Neural cell (in vitro differentiated cells): Measurements from ENCODE around the gene WDTC1. TPM values are rescaled to one million over a fixed set of nuclear protein-coding genes. Genes with fewer than 3 reads are reported as not detected.
"Not testable (repeated sequence)": the region's sequence is repeated elsewhere in the genome, so short reads cannot be mapped to it uniquely, and the experiment has no call there.

Experiments used
- H2AFZ ChIP-seq: fragments of 200-600, 300-800 bp; sonication (generic), shearing (Covaris generic); 2 replicates; pipeline ENCODE4 v1.6.0; 2014; ENCODE audit warnings: low read depth, mild to moderate bottlenecking, antibody characterized with exemption, low read length, moderate library complexity
- H3F3A ChIP-seq: fragments of 200-600 bp; shearing (Covaris generic); 2 replicates; pipeline ENCODE4 v1.6.1; 2016; ENCODE audit warnings: mild to moderate bottlenecking, moderate library complexity, mixed read lengths, antibody characterized with exemption, low read length; ENCODE audit not compliant: insufficient read depth, poor library complexity, severe bottlenecking
- H3K27ac ChIP-seq: fragments of 200-600, 300-800 bp; sonication (generic), shearing (Covaris generic); 2 replicates; pipeline ENCODE4 v1.5.1; 2014; ENCODE audit warnings: mild to moderate bottlenecking, low read length, moderate library complexity
- H3K27me3 ChIP-seq: fragments of 300-800, 200-600 bp; sonication (generic), shearing (Covaris generic); 2 replicates; pipeline ENCODE4 v1.6.0; 2014; ENCODE audit warnings: mild to moderate bottlenecking, low read depth, low read length, moderate library complexity; ENCODE audit not compliant: insufficient read depth
- H3K36me3 ChIP-seq: fragments of 300-800, 200-600 bp; sonication (generic), shearing (Covaris generic); 2 replicates; pipeline ENCODE4 v1.5.1; 2014; ENCODE audit warnings: mild to moderate bottlenecking, antibody characterized with exemption, low read length, moderate library complexity; ENCODE audit not compliant: insufficient read depth
- H3K4me2 ChIP-seq: fragments of 300-800, 200-600 bp; sonication (generic), shearing (Covaris generic); 2 replicates; pipeline ENCODE4 v1.6.0; 2014; ENCODE audit warnings: mild to moderate bottlenecking, low read length
- H3K4me3 ChIP-seq: fragments of 300-800, 200-600 bp; sonication (generic), shearing (Covaris generic); 2 replicates; pipeline ENCODE4 v1.5.1; 2014; ENCODE audit warnings: mild to moderate bottlenecking, low read length, moderate library complexity
- H3K79me2 ChIP-seq: fragments of 200-600 bp; shearing (Covaris generic); replicated peaks from 2 replicates; pipeline ENCODE4 v1.6.0; 2014; ENCODE audit warnings: mild to moderate bottlenecking, low read length, moderate library complexity; ENCODE audit not compliant: insufficient read depth
- H3K9ac ChIP-seq: fragments of 300-800, 200-600 bp; sonication (generic), shearing (Covaris generic); 2 replicates; pipeline ENCODE4 v1.6.1; 2016; ENCODE audit warnings: mild to moderate bottlenecking, low read length, mixed read lengths
- H3K9me2 ChIP-seq: fragments of 200-600 bp; shearing (Covaris generic); 2 replicates; pipeline ENCODE4 v1.6.1; 2016; ENCODE audit warnings: mild to moderate bottlenecking, low read length, mixed read lengths; ENCODE audit not compliant: insufficient read depth
- H3K9me3 ChIP-seq: fragments of 200-600, 300-800 bp; sonication (generic), shearing (Covaris generic); 2 replicates; pipeline ENCODE4 v1.6.1; 2016; ENCODE audit warnings: mild to moderate bottlenecking, mixed run types, low read length, moderate library complexity, mixed read lengths
- H4K20me1 ChIP-seq: fragments of 200-600 bp; shearing (Covaris generic); 2 replicates; pipeline ENCODE4 v1.6.1; 2016; ENCODE audit warnings: mild to moderate bottlenecking, mixed run types; ENCODE audit not compliant: insufficient read depth
- EP300 ChIP-seq: fragments of 450-650 bp; conservative IDR thresholded peaks from 2 replicates; pipeline ENCODE4 v1.6.1; 2014; ENCODE audit warnings: antibody characterized with exemption, mild to moderate bottlenecking, moderate library complexity; ENCODE audit not compliant: poor library complexity, severe bottlenecking
- EZH2 ChIP-seq: fragments of 200-600, 300-800 bp; shearing (Covaris generic), sonication (generic); IDR thresholded peaks from 2 replicates; pipeline ENCODE4 v1.6.1; 2014; ENCODE audit warnings: antibody characterized with exemption, low read length, borderline replicate concordance, mild to moderate bottlenecking; ENCODE audit not compliant: insufficient read depth, poor library complexity, severe bottlenecking
- MXI1 ChIP-seq: fragments of 450-650 bp; conservative IDR thresholded peaks from 2 replicates; pipeline ENCODE4 v1.6.1; 2014; ENCODE audit warnings: antibody characterized with exemption, mild to moderate bottlenecking; ENCODE audit not compliant: poor library complexity, severe bottlenecking
- POLR2AphosphoS5 ChIP-seq: IDR thresholded peaks from 2 replicates; pipeline ENCODE4 v1.6.1; 2012
- RAD21 ChIP-seq: fragments of 450-650 bp; conservative IDR thresholded peaks from 2 replicates; pipeline ENCODE4 v1.6.1; 2014; ENCODE audit warnings: antibody characterized with exemption, mild to moderate bottlenecking, moderate library complexity
- SMC3 ChIP-seq: fragments of 450-650 bp; conservative IDR thresholded peaks from 2 replicates; pipeline ENCODE4 v1.6.1; 2014; ENCODE audit warnings: antibody characterized with exemption, mild to moderate bottlenecking, moderate library complexity; ENCODE audit not compliant: poor library complexity
- TAF1 ChIP-seq: IDR thresholded peaks from 2 replicates; pipeline ENCODE4 v1.6.1; 2012; ENCODE audit warnings: low read depth
- polyA minus RNA-seq: library from RNA; depleted of rRNA, polyadenylated mRNA; stranded (reverse); fragments of >200 nt; gene quantifications from 2 replicates; pipeline ENCODE4 v1.2.3, GENCODE V29; 2014
- polyA plus RNA-seq: library from polyadenylated mRNA; depleted of rRNA; stranded (reverse); fragments of >200 nt; gene quantifications from 2 replicates; pipeline ENCODE4 v1.2.3, GENCODE V29; 2014
- TF ChIP-seq, protein P1 (sequence below): fragments of 450-650 bp; IDR thresholded peaks from 2 replicates; pipeline ENCODE4 v1.5.1; 2014; ENCODE audit warnings: antibody characterized with exemption, mild to moderate bottlenecking, moderate library complexity; ENCODE audit not compliant: poor library complexity, severe bottlenecking
- TF ChIP-seq, protein P2 (sequence below): IDR thresholded peaks from 2 replicates; pipeline ENCODE4 v1.6.1; 2012; ENCODE audit warnings: borderline replicate concordance

WDTC1 gene
- 10.9 and 14.5 TPM in 2 replicates for polyA plus RNA-seq
- 30.2 and 31.6 TPM in 2 replicates for polyA minus RNA-seq

DNA sequence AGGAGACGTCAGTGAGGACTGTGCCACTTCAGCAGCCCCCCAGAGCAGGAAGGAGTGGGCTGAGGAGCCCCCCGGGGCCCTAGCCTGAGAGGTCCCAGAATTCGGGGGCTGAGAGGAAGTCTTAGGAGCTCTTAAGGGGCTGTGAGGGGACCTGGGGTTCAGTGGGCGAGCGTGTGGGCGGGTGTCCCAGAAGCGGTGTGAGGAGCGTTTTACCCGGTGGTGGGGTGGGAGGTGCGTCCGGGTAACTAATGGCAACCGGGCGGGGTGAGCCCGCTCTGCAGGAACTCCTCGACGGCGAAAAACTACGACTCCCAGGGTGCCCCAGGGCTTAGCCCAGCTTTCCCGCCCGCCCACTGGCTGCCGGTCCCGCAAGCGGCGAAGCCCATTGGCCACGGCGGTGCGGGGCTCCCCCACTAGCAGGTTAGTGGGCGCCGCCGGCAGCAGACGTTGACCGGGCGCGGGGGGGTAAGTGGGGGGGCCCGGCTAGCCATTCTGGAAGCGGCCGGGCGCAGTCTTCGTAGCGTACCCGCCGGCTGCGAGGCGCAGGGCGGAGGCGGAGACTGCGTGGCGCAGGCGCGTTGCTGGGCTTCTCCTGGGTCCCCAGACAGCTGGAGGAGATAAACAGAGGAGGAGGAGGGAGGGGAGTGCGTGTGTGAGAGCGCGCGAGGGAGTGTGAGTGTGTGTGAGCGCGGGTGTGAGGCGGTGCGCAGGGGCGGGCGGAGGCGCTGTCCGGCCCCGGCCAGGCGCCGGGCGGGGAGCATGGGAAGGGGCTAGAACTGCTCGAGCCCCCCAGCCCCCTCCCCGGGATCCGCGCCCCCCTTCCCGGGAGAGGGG lies at the start of gene WDTC1:
Gene WDTC1, plus strand, starts transcription at position 584 of the 834 bp plus-strand sequence. CDS start 26,423 bp downstream, outside the sequence.
- TF ChIP-seq POLR2AphosphoS5 (peak; percentile 81), MXI1 (peak; percentile 38), EP300 (peak; percentile 30), SMC3 (no peak), TAF1 (peak; percentile 74), EZH2 (no peak), RAD21 (no peak)
- TF ChIP-seq, protein P1, sequence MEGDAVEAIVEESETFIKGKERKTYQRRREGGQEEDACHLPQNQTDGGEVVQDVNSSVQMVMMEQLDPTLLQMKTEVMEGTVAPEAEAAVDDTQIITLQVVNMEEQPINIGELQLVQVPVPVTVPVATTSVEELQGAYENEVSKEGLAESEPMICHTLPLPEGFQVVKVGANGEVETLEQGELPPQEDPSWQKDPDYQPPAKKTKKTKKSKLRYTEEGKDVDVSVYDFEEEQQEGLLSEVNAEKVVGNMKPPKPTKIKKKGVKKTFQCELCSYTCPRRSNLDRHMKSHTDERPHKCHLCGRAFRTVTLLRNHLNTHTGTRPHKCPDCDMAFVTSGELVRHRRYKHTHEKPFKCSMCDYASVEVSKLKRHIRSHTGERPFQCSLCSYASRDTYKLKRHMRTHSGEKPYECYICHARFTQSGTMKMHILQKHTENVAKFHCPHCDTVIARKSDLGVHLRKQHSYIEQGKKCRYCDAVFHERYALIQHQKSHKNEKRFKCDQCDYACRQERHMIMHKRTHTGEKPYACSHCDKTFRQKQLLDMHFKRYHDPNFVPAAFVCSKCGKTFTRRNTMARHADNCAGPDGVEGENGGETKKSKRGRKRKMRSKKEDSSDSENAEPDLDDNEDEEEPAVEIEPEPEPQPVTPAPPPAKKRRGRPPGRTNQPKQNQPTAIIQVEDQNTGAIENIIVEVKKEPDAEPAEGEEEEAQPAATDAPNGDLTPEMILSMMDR: peak; percentile 30
- TF ChIP-seq, protein P2, sequence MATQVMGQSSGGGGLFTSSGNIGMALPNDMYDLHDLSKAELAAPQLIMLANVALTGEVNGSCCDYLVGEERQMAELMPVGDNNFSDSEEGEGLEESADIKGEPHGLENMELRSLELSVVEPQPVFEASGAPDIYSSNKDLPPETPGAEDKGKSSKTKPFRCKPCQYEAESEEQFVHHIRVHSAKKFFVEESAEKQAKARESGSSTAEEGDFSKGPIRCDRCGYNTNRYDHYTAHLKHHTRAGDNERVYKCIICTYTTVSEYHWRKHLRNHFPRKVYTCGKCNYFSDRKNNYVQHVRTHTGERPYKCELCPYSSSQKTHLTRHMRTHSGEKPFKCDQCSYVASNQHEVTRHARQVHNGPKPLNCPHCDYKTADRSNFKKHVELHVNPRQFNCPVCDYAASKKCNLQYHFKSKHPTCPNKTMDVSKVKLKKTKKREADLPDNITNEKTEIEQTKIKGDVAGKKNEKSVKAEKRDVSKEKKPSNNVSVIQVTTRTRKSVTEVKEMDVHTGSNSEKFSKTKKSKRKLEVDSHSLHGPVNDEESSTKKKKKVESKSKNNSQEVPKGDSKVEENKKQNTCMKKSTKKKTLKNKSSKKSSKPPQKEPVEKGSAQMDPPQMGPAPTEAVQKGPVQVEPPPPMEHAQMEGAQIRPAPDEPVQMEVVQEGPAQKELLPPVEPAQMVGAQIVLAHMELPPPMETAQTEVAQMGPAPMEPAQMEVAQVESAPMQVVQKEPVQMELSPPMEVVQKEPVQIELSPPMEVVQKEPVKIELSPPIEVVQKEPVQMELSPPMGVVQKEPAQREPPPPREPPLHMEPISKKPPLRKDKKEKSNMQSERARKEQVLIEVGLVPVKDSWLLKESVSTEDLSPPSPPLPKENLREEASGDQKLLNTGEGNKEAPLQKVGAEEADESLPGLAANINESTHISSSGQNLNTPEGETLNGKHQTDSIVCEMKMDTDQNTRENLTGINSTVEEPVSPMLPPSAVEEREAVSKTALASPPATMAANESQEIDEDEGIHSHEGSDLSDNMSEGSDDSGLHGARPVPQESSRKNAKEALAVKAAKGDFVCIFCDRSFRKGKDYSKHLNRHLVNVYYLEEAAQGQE: no peak
- Histone ChIP-seq H3K4me2 (peak within 1 kb of the TSS; percentile 86), H2AFZ (peak within 1 kb of the TSS; percentile 80), H3K4me3 (peak within 1 kb of the TSS; percentile 69), H3K9me2 (no peaks in the 10 kb centered on the region), H3F3A (no peaks in the 10 kb centered on the region), H3K9me3 (no peaks in the 10 kb centered on the region), H3K79me2 (peaks cover 16% of the 10 kb centered on the region), H3K27ac (no peak within 1 kb of the TSS), H3K27me3 (no peaks in the 10 kb centered on the region), H3K36me3 (no peaks in the 10 kb centered on the region), H3K9ac (peak within 1 kb of the TSS; percentile 66), H4K20me1 (no peaks in the 10 kb centered on the region)

- H3K79me2 ChIP-seq, H2AFZ ChIP-seq, H3K4me2 ChIP-seq, H4K20me1 ChIP-seq, H3K4me3 ChIP-seq, H3K27ac ChIP-seq, H3K27me3 ChIP-seq, H3K36me3 ChIP-seq, H3K9me2 ChIP-seq, H3K9me3 ChIP-seq, H3F3A ChIP-seq, H3K9ac ChIP-seq: not testable (repeated sequence)
These were observed 49.8 kb upstream of the WDTC1 start for GRCh38 chr1:27184665-27185064.
